GM21786 (cell line): Measurements from ENCODE around the gene ARHGAP25.

Experiments used
- ATAC-seq: cut with Tn5 transposase; IDR thresholded peaks from one replicate; pipeline ENCODE4 v1.9.1; 2021; ENCODE audit not compliant: unreplicated experiment

Gene ARHGAP25

GRCh38 chr2:68764806-68765311 lies 30.2 kb downstream of the ARHGAP25 start:
- no peak for ATAC-seq

GRCh38 chr2:68765739-68766375 lies 31.2 kb downstream of the ARHGAP25 start:
- ATAC-seq: no peak

- no peak for ATAC-seq
Measured at GRCh38 chr2:68766376-68766845, 31.8 kb downstream of the ARHGAP25 start.

GRCh38 chr2:68767031-68767961 lies 32.7 kb downstream of the ARHGAP25 start:
- ATAC-seq: peak; percentile 44

GRCh38 chr2:68767996-68768395 lies 33.4 kb downstream of the ARHGAP25 start:
- no peak for ATAC-seq

GRCh38 chr2:68768461-68768860 lies 33.9 kb downstream of the ARHGAP25 start:
- no peak for ATAC-seq

GRCh38 chr2:68768951-68769350 lies 34.3 kb downstream of the ARHGAP25 start:
- no peak for ATAC-seq

- ATAC-seq: no peak
Measured at GRCh38 chr2:68769586-68770270, 35.1 kb downstream of the ARHGAP25 start.

GRCh38 chr2:68770271-68771111 lies 35.9 kb downstream of the ARHGAP25 start:
- ATAC-seq: no peak

- no peak for ATAC-seq
Measured at GRCh38 chr2:68771211-68771751, 36.7 kb downstream of the ARHGAP25 start.

- no peak for ATAC-seq
Measured at GRCh38 chr2:68772109-68772508, 37.5 kb downstream of the ARHGAP25 start.

GRCh38 chr2:68774569-68775271 lies 40.1 kb downstream of the ARHGAP25 start:
- peak; percentile 84 for ATAC-seq

GRCh38 chr2:68775272-68775842 lies 40.7 kb downstream of the ARHGAP25 start:
- ATAC-seq: no peak

GRCh38 chr2:68776124-68776523 lies 41.5 kb downstream of the ARHGAP25 start:
- ATAC-seq: no peak

GRCh38 chr2:68779595-68779994 lies 45.0 kb downstream of the ARHGAP25 start:
- ATAC-seq: no peak

- ATAC-seq: no peak
Measured at GRCh38 chr2:68784188-68784587, 49.6 kb downstream of the ARHGAP25 start.

GRCh38 chr2:68784915-68785314 lies 50.3 kb downstream of the ARHGAP25 start:
- ATAC-seq: no peak

GRCh38 chr2:68787356-68787755 lies 52.7 kb downstream of the ARHGAP25 start:
- no peak for ATAC-seq

- ATAC-seq: peak; percentile 99
Measured at GRCh38 chr2:68789603-68790002, 55.0 kb downstream of the ARHGAP25 start.
